NCI-H2029 (cell line): Measurements from ENCODE around the gene DCUN1D3.
A peak's percentile ranks its signal among the peaks of the same experiment; 100 is the strongest.

ENCODE experiments used
- DNase-seq: peaks from one replicate; lab custom pipeline; 2025; lab: John Stamatoyannopoulos, UW

The DCUN1D3 gene

GRCh38 chr16:20918486-20919239, 18.5 kb upstream of the DCUN1D3 start:
- no peak for DNase-seq

- no peak for DNase-seq
Observed at GRCh38 chr16:20916942-20917341, 16.8 kb upstream of the DCUN1D3 start.

GRCh38 chr16:20916289-20916688, 16.1 kb upstream of the DCUN1D3 start:
- DNase-seq = no peak

GRCh38 chr16:20911361-20911760, 11.2 kb upstream of the DCUN1D3 start:
- DNase-seq = no peak

- DNase-seq = no peak
Observed at GRCh38 chr16:20910781-20911321, 10.7 kb upstream of the DCUN1D3 start.

- DNase-seq = no peak
Observed at GRCh38 chr16:20906341-20907255, 6.4 kb upstream of the DCUN1D3 start.

- DNase-seq = no peak
Observed at GRCh38 chr16:20905576-20905975, 5.4 kb upstream of the DCUN1D3 start.

- peak; percentile 13 for DNase-seq
Observed at GRCh38 chr16:20904507-20905081, 4.4 kb upstream of the DCUN1D3 start.

- no peak for DNase-seq
Observed at GRCh38 chr16:20903899-20904506, 3.8 kb upstream of the DCUN1D3 start.

- no peak for DNase-seq
Observed at GRCh38 chr16:20903116-20903898, 3.1 kb upstream of the DCUN1D3 start.

GRCh38 chr16:20902426-20902825, 2.3 kb upstream of the DCUN1D3 start:
- DNase-seq = no peak

GRCh38 chr16:20901436-20902112, 1.4 kb upstream of the DCUN1D3 start:
- DNase-seq = no peak

- DNase-seq = no peak
Observed at GRCh38 chr16:20901068-20901435, 894 bp upstream of the DCUN1D3 start.

GRCh38 chr16:20899477-20900298, 470 bp downstream of the DCUN1D3 start:
- DNase-seq = no peak

GRCh38 chr16:20899071-20899470, 1.1 kb downstream of the DCUN1D3 start:
- DNase-seq = no peak

- no peak for DNase-seq
Observed at GRCh38 chr16:20897922-20898321, 2.2 kb downstream of the DCUN1D3 start.

GRCh38 chr16:20897253-20897897, 2.8 kb downstream of the DCUN1D3 start:
- DNase-seq = no peak

GRCh38 chr16:20894388-20894787, 5.8 kb downstream of the DCUN1D3 start:
- no peak for DNase-seq

GRCh38 chr16:20889625-20890275, 10.4 kb downstream of the DCUN1D3 start:
- no peak for DNase-seq
